CD4-positive, alpha-beta memory T cell (primary cell): Measurements from ENCODE around the gene RPS19. TPM values are rescaled to one million over a fixed set of nuclear protein-coding genes. Genes with fewer than 3 reads are reported as not detected.
A peak's percentile ranks its signal among the peaks of the same experiment; 100 is the strongest.

Source experiments
- CTCF ChIA-PET: fragments of 350-600 bp; sonication (Branson Sonifier 250); formaldehyde crosslinking; loops from one replicate; lab custom pipeline; 2021; ENCODE audit warnings: inconsistent platforms; ENCODE audit not compliant: partially characterized antibody; lab: Charles Lee
- POLR2A ChIA-PET: fragments of 350-600 bp; sonication (Branson Sonifier 250); formaldehyde crosslinking; loops from one replicate; lab custom pipeline; 2021; ENCODE audit not compliant: partially characterized antibody; lab: Charles Lee
- DNase-seq, 5 donors: peaks; one replicate each; pipeline versions ENCODE4 v3.0.0 to v3.0.0-alpha.2; 2020 to 2022; ENCODE audit warnings: mixed read lengths in 1 of 5
- H3K27ac ChIP-seq: one replicate; pipeline ENCODE4 v1.7.0; 2013; ENCODE audit warnings: low read depth, low read length
- H3K27me3 ChIP-seq: 2 replicates; pipeline ENCODE4 v1.7.0; 2013; ENCODE audit warnings: mild to moderate bottlenecking, low read length, moderate library complexity; ENCODE audit not compliant: insufficient read depth
- H3K36me3 ChIP-seq: 2 replicates; pipeline ENCODE4 v1.7.0; 2013; ENCODE audit warnings: mild to moderate bottlenecking, low read length, moderate library complexity; ENCODE audit not compliant: insufficient read depth
- H3K4me1 ChIP-seq: 2 replicates; pipeline ENCODE4 v1.7.0; 2013; ENCODE audit warnings: mild to moderate bottlenecking, low read length, moderate library complexity; ENCODE audit not compliant: insufficient read depth
- H3K4me3 ChIP-seq, 2 donors: one replicate each; pipeline ENCODE4 v1.7.0; 2013; ENCODE audit warnings: low read length in 2 of 2, mild to moderate bottlenecking in 1 of 2
- H3K9me3 ChIP-seq, 2 donors: one replicate each; pipeline ENCODE4 v1.7.0; 2013; ENCODE audit warnings: low read length in 2 of 2, control low read depth in 1 of 2; ENCODE audit not compliant: control insufficient read depth in 1 of 2
- H3K27ac Mint-ChIP-seq, 7 donors: one replicate each; pipeline ENCODE4 v1.8.0; 2020 to 2021; ENCODE audit warnings: mixed read lengths in 7 of 7, mild to moderate bottlenecking in 6 of 7, inconsistent platforms in 3 of 7, moderate library complexity in 3 of 7
- H3K27me3 Mint-ChIP-seq, 2 donors: one replicate each; pipeline ENCODE4 v1.8.0; 2020 to 2021; ENCODE audit warnings: mixed read lengths in 2 of 2
- H3K36me3 Mint-ChIP-seq, 2 donors: one replicate each; pipeline ENCODE4 v1.8.0; 2020 to 2021; ENCODE audit warnings: mixed read lengths in 2 of 2, inconsistent platforms in 1 of 2, mild to moderate bottlenecking in 1 of 2
- H3K4me1 Mint-ChIP-seq, 4 donors: one replicate each; pipeline ENCODE4 v1.8.0; 2020 to 2021; ENCODE audit warnings: mixed read lengths in 4 of 4, mild to moderate bottlenecking in 1 of 4
- H3K4me3 Mint-ChIP-seq, 8 donors: one replicate each; pipeline ENCODE4 v1.8.0; 2020 to 2021; ENCODE audit warnings: mixed read lengths in 8 of 8, mild to moderate bottlenecking in 7 of 8, moderate library complexity in 6 of 8, inconsistent platforms in 3 of 8
- H3K9me3 Mint-ChIP-seq, 8 donors: one replicate each; pipeline ENCODE4 v1.8.0; 2020 to 2021; ENCODE audit warnings: mixed read lengths in 8 of 8, mild to moderate bottlenecking in 5 of 8, inconsistent platforms in 3 of 8, moderate library complexity in 1 of 8
- intact Hi-C: fragments of 100-400 bp; cut with micrococcal nuclease; formaldehyde crosslinking; loops from one replicate; pipeline ENCODE4 v1.15.1; 2023
- polyA plus RNA-seq, 2 donors: library from polyadenylated mRNA; unstranded; fragments of 300-500 nt; fragmentation: Illumina TruSeq; gene quantifications; one replicate each; pipeline ENCODE4 v1.2.3, GENCODE V29; 2021
- total RNA-seq, 2 experiments: library from RNA; stranded (reverse); gene quantifications; one replicate each; pipeline ENCODE4 v1.2.3, GENCODE V29; 2021

The RPS19 gene
- total and polyA plus RNA-seq, 4 experiments from 2014 or later = 3,807 to 7,200 (median 4,434) TPM

DNA sequence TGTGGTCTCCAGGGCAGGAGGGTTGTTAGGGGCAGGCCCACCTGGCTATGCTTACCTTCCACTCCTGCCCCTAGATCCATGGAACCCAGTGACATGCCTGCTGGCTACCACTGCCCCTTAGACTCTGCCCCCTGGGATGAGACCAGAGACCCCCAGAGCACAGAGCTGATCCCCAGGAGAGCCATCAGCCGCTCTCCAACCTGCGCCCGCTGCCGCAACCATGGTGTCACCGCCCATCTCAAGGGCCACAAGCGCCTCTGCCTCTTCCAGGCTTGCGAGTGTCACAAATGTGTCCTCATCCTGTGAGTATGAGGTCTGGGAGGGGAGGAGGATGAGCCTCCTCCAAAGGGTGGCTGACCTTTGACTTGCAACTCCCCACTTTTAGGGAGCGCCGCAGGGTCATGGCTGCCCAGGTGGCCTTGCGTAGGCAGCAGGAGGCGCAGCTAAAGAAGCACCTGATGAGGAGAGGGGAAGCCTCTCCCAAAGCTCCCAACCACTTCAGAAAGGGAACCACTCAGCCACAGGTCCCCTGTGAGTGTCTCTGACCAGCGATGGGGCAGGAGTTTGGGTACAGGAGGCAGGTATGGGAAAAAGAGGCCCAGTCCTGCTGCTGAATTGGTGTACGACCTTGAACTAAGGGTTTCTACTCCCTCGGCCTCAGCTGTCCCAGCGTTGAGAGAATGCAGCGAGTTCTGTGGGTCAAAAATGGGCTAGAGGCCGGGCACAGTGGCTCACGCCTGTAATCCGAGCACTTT lies 12.5 kb upstream of the RPS19 start:
- peaks cover 0 to 2% (median 0%) of the 10 kb centered on the region in 8 donors for H3K9me3 Mint-ChIP-seq
- ChIA-PET POLR2A (no interaction called here), CTCF (no interaction called here)
- H3K4me3 Mint-ChIP-seq = no peak overlapping the region
- intact Hi-C loops = no loop called here
- H3K9me3 ChIP-seq = no peaks in the 10 kb centered on the region
- no peak overlapping the region for H3K27ac ChIP-seq
- no peak overlapping the region for H3K4me3 ChIP-seq
- H3K36me3 ChIP-seq = no peaks in the 10 kb centered on the region
- no peak overlapping the region for H3K27ac Mint-ChIP-seq
- H3K27me3 Mint-ChIP-seq = peaks cover 0 to 3% of the 10 kb centered on the region in 2 donors
- H3K27me3 ChIP-seq = no peaks in the 10 kb centered on the region
- H3K4me1 ChIP-seq = no peaks in the 10 kb centered on the region
- H3K36me3 Mint-ChIP-seq = no peaks in the 10 kb centered on the region
- DNase-seq = no peak
- H3K4me1 Mint-ChIP-seq = no peaks in the 10 kb centered on the region

DNA sequence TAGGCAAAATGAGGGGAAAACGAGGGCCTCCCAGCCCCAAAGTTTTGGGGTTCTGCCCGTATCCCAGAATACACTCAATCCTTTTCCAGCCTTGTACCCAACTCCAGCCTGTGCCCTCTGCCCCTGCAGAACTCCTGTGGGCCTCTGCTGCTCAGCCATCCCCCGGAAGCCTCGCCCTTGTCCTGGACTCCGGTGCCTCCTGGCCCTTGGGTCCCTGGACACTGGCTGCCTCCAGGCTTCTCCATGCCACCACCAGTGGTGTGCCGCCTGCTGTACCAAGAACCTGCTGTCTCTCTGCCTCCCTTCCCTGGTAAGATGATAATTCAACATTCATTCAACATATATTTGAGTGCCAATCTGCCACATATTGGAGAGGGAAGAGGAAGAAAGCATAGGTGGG lies 11.4 kb upstream of the RPS19 start:
- intact Hi-C loops = no loop called here
- H3K27me3 ChIP-seq = no peaks in the 10 kb centered on the region
- Mint-ChIP-seq H3K9me3 (peaks cover 0 to 2% (median 0%) of the 10 kb centered on the region in 8 donors), H3K4me3 (no peak overlapping the region), H3K4me1 (no peaks in the 10 kb centered on the region), H3K36me3 (no peaks in the 10 kb centered on the region), H3K27ac (peak overlapping the region in 1 of 7 donors; percentile 40), H3K27me3 (peaks cover 0 to 4% of the 10 kb centered on the region in 2 donors)
- DNase-seq = no peak
- CTCF ChIA-PET = no interaction called here
- no peaks in the 10 kb centered on the region for H3K4me1 ChIP-seq
- POLR2A ChIA-PET = interaction anchor here (1.6 kb wide), 1 partner anchor 24 kb away, joined by 3 read pairs; no protein-coding TSS in a partner anchor
- H3K36me3 ChIP-seq = no peaks in the 10 kb centered on the region
- H3K9me3 ChIP-seq = no peaks in the 10 kb centered on the region
- no peak overlapping the region for H3K27ac ChIP-seq
- no peak overlapping the region for H3K4me3 ChIP-seq

DNA sequence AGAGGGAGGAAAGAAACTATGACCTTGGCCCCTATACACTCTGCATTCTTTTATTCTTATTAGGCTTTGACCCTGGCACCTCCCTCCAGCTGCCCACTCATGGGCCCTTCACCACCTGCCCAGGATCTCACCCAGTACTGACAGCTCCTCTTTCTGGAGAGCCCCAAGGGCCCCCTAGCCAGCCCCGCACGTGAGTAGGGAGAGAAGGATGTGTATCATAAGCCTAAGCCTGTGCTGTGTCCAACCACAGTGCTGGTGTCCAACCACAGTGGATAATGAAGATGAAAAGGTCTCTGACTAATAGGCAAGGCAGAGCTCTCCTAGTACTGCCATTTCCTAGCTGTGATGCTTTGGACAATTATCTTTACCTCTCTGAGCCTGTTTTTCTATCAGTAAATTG lies 11.0 kb upstream of the RPS19 start:
- H3K4me3 Mint-ChIP-seq = no peak overlapping the region
- no peaks in the 10 kb centered on the region for H3K4me1 ChIP-seq
- no peaks in the 10 kb centered on the region for H3K9me3 ChIP-seq
- DNase-seq = no peak
- no peaks in the 10 kb centered on the region for H3K4me1 Mint-ChIP-seq
- H3K36me3 ChIP-seq = no peaks in the 10 kb centered on the region
- H3K27me3 ChIP-seq = no peaks in the 10 kb centered on the region
- no peak overlapping the region for H3K27ac Mint-ChIP-seq
- no peak overlapping the region for H3K4me3 ChIP-seq
- H3K9me3 Mint-ChIP-seq = no peaks in the 10 kb centered on the region
- H3K27ac ChIP-seq = no peak overlapping the region
- intact Hi-C loops = no loop called here
- peaks cover 0 to 4% of the 10 kb centered on the region in 2 donors for H3K27me3 Mint-ChIP-seq
- ChIA-PET POLR2A (interaction anchor here (1.0 to 1.6 kb wide), 2 partner anchors 18 to 24 kb away, joined by 3 read pairs; no protein-coding TSS in a partner anchor), CTCF (interaction anchor here (1.2 kb wide), 1 partner anchor 18 kb away, joined by 3 read pairs; no protein-coding TSS in a partner anchor)
- no peaks in the 10 kb centered on the region for H3K36me3 Mint-ChIP-seq

DNA sequence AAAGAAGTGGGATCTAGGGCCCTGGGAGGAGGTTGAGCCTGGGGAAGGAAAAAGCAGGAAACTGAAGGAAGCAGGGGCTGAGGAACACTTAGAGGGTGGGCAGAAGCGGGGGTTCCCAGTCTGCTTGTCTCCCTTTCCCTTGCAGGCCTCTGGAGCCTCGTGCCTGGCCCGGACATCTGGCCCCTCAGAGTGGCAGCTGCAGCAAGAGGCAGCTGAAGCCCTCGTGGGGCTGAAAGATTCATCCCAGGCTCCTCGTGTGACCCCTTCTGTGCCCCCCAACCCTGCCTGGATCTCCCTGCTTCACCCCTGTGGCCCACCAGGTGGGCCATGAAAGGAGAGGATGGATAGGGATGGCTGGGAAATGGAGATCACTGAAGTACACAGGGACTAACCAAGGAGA lies 9.7 kb upstream of the RPS19 start:
- Mint-ChIP-seq H3K4me3 (no peak overlapping the region), H3K4me1 (no peaks in the 10 kb centered on the region), H3K36me3 (no peaks in the 10 kb centered on the region), H3K27ac (no peak overlapping the region), H3K27me3 (peaks cover 0 to 7% of the 10 kb centered on the region in 2 donors), H3K9me3 (no peaks in the 10 kb centered on the region)
- Histone ChIP-seq H3K27me3 (no peaks in the 10 kb centered on the region), H3K4me1 (no peaks in the 10 kb centered on the region), H3K36me3 (no peaks in the 10 kb centered on the region), H3K27ac (no peak overlapping the region), H3K9me3 (no peaks in the 10 kb centered on the region), H3K4me3 (no peak overlapping the region)
- intact Hi-C loops = no loop called here
- CTCF ChIA-PET = interaction anchor here (1.0 to 2.2 kb wide), 2 partner anchors 9 to 12 kb away, joined by 3 to 6 read pairs; no protein-coding TSS in a partner anchor
- no peak for DNase-seq
- POLR2A ChIA-PET = interaction anchor here (1.6 kb wide), 1 partner anchor 22 kb away, joined by 3 read pairs; no protein-coding TSS in a partner anchor

DNA sequence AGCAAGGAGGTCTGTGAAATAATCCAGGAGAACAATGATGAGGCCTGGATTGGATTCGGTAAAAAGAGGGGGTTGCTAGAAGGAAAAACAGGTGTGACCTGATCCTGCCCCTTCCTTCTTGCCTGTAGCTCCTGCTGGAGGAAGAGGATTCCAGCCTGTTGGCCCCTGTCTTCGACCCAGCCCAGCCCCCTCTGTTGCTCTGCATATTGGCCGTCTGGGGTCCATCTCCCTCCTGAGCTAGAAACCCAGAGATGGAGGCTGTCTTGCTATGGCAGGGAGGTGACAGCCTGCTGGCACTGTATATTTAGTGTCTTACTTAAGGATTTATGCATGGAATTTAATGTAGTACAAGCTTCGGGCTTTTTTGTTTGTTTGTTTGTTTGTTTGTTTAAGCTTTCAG lies 8.6 kb upstream of the RPS19 start:
- Histone ChIP-seq H3K4me1 (no peaks in the 10 kb centered on the region), H3K36me3 (no peaks in the 10 kb centered on the region), H3K9me3 (no peaks in the 10 kb centered on the region), H3K4me3 (no peak overlapping the region), H3K27ac (no peak overlapping the region), H3K27me3 (no peaks in the 10 kb centered on the region)
- H3K4me3 Mint-ChIP-seq = no peak overlapping the region
- H3K36me3 Mint-ChIP-seq = no peaks in the 10 kb centered on the region
- H3K27ac Mint-ChIP-seq = no peak overlapping the region
- no peaks in the 10 kb centered on the region for H3K4me1 Mint-ChIP-seq
- POLR2A ChIA-PET = interaction anchor here (1.5 kb wide), 1 partner anchor 9 kb away, joined by 9 read pairs; the partner anchor contains the start of gene RPS19
- intact Hi-C loops = no loop called here
- no peak for DNase-seq
- H3K9me3 Mint-ChIP-seq = no peaks in the 10 kb centered on the region
- CTCF ChIA-PET = interaction anchor here (0.7 to 2.2 kb wide), 4 partner anchors 8 to 93 kb away, joined by 3 to 6 read pairs (median 3); partner anchors contain the start of gene RPS19
- H3K27me3 Mint-ChIP-seq = peaks cover 0 to 5% of the 10 kb centered on the region in 2 donors

DNA sequence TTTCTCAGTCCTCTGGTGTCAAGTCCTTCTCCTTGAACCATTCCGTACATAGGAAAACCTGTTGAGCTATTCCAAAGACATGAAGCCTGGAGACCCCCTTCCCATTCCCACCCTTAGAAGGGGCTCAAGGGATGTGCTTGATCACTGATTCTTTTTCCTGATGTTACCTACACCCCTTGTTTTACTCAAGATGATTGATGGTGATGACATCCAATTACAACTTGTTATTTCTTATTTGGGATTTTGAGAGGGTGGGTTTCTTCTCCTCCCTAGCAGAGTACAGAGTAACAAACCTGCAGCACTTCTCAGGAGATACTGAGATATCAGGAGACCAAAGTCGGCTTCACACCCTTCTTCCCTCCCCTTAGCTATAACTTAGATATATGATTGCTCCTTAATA lies 6.7 kb upstream of the RPS19 start:
- H3K27me3 Mint-ChIP-seq = peaks cover 0 to 5% of the 10 kb centered on the region in 2 donors
- no peak overlapping the region for H3K4me3 Mint-ChIP-seq
- no peaks in the 10 kb centered on the region for H3K4me1 Mint-ChIP-seq
- no peak for DNase-seq
- H3K4me3 ChIP-seq = no peak overlapping the region
- H3K36me3 Mint-ChIP-seq = no peaks in the 10 kb centered on the region
- H3K27ac ChIP-seq = no peak overlapping the region
- no peaks in the 10 kb centered on the region for H3K9me3 Mint-ChIP-seq
- H3K4me1 ChIP-seq = no peaks in the 10 kb centered on the region
- H3K27ac Mint-ChIP-seq = no peak overlapping the region
- H3K27me3 ChIP-seq = no peaks in the 10 kb centered on the region
- ChIA-PET CTCF (interaction anchor here (1.6 kb wide), 1 partner anchor 17 kb away, joined by 4 read pairs; no protein-coding TSS in a partner anchor), POLR2A (no interaction called here)
- intact Hi-C loops = no loop called here
- no peaks in the 10 kb centered on the region for H3K36me3 ChIP-seq
- no peaks in the 10 kb centered on the region for H3K9me3 ChIP-seq

DNA sequence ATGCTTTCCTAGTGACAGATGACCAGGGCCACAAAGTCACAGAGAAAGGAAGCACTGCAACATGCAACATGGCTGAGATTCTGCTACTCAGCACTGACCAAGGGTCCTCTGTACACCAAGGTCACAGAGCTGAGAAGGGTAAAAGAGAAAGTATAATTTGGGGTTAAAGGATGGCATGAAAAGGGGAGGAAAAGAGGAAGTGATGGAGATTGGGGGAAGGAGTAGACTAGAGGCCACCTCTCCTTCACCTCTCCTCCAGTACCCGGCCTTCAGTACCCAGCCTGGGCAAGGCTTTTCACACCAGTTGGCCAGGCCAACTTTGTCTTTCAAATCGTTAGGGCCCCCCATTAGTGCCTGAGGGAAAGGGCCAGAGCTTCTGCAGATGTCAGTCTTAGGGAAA lies 6.3 kb upstream of the RPS19 start:
- ChIA-PET CTCF (interaction anchor here (1.6 kb wide), 1 partner anchor 18 kb away, joined by 4 read pairs; no protein-coding TSS in a partner anchor), POLR2A (no interaction called here)
- H3K4me3 Mint-ChIP-seq = no peak overlapping the region
- no peak overlapping the region for H3K27ac Mint-ChIP-seq
- DNase-seq = no peak
- Histone ChIP-seq H3K36me3 (no peaks in the 10 kb centered on the region), H3K27ac (no peak overlapping the region), H3K4me3 (no peak overlapping the region), H3K27me3 (no peaks in the 10 kb centered on the region), H3K9me3 (no peaks in the 10 kb centered on the region), H3K4me1 (peaks cover under 1% of the 10 kb centered on the region)
- H3K27me3 Mint-ChIP-seq = peaks cover 0 to 5% of the 10 kb centered on the region in 2 donors
- H3K36me3 Mint-ChIP-seq = no peaks in the 10 kb centered on the region
- intact Hi-C loops = no loop called here
- H3K4me1 Mint-ChIP-seq = no peaks in the 10 kb centered on the region
- H3K9me3 Mint-ChIP-seq = no peaks in the 10 kb centered on the region
